HG02885 (cell line): Measurements from ENCODE around the gene U2AF1.
"Not testable (repeated sequence)": the region's sequence is repeated elsewhere in the genome, so short reads cannot be mapped to it uniquely, and the experiment has no call there.

Experiments used
- ATAC-seq: cut with Tn5 transposase; IDR thresholded peaks from one replicate; pipeline ENCODE4 v1.9.1; 2021; ENCODE audit warnings: mild to moderate bottlenecking; ENCODE audit not compliant: unreplicated experiment, poor library complexity

U2AF1 gene

GRCh38 chr21:43106965-43107793 is at the start of gene U2AF1:
Gene U2AF1 (minus strand): TSS chr21:43107570. CDS start chr21:43107494, 76 bp downstream.
- peak; percentile 75 for ATAC-seq

- ATAC-seq, result not testable (repeated sequence)
Measured at GRCh38 chr21:43153601-43154000, 46.2 kb upstream of the U2AF1 start.

GRCh38 chr21:43149344-43149743 is 42.0 kb upstream of the U2AF1 start:
- ATAC-seq, result not testable (repeated sequence)

GRCh38 chr21:43147999-43148398 is 40.6 kb upstream of the U2AF1 start:
- ATAC-seq, result not testable (repeated sequence)

- ATAC-seq, result not testable (repeated sequence)
Measured at GRCh38 chr21:43146637-43147036, 39.3 kb upstream of the U2AF1 start.

GRCh38 chr21:43141407-43141806 is 34.0 kb upstream of the U2AF1 start:
- not testable (repeated sequence) for ATAC-seq

GRCh38 chr21:43138944-43139343 is 31.6 kb upstream of the U2AF1 start:
- ATAC-seq, result not testable (repeated sequence)

- ATAC-seq, result not testable (repeated sequence)
Measured at GRCh38 chr21:43134520-43134919, 27.1 kb upstream of the U2AF1 start.

- not testable (repeated sequence) for ATAC-seq
Measured at GRCh38 chr21:43130094-43130493, 22.7 kb upstream of the U2AF1 start.

- ATAC-seq, result not testable (repeated sequence)
Measured at GRCh38 chr21:43115956-43116355, 8.6 kb upstream of the U2AF1 start.

GRCh38 chr21:43114483-43114882 is 7.1 kb upstream of the U2AF1 start:
- ATAC-seq, result not testable (repeated sequence)

- ATAC-seq, result peak; percentile 41
Measured at GRCh38 chr21:43109006-43109405, 1.6 kb upstream of the U2AF1 start.

GRCh38 chr21:43108177-43108576 is 807 bp upstream of the U2AF1 start:
- not testable (repeated sequence) for ATAC-seq

GRCh38 chr21:43107794-43108137 is 396 bp upstream of the U2AF1 start:
- not testable (repeated sequence) for ATAC-seq

GRCh38 chr21:43104642-43105041 is 2.7 kb downstream of the U2AF1 start:
- not testable (repeated sequence) for ATAC-seq

- not testable (repeated sequence) for ATAC-seq
Measured at GRCh38 chr21:43102281-43102680, 5.1 kb downstream of the U2AF1 start.

- ATAC-seq, result not testable (repeated sequence)
Measured at GRCh38 chr21:43101676-43102075, 5.7 kb downstream of the U2AF1 start.

GRCh38 chr21:43101000-43101399 is 6.4 kb downstream of the U2AF1 start:
- not testable (repeated sequence) for ATAC-seq

- ATAC-seq, result not testable (repeated sequence)
Measured at GRCh38 chr21:43091979-43092614, 15.3 kb downstream of the U2AF1 start.

GRCh38 chr21:43090947-43091346 is 16.4 kb downstream of the U2AF1 start:
- ATAC-seq, result not testable (repeated sequence)

- not testable (repeated sequence) for ATAC-seq
Measured at GRCh38 chr21:43089463-43089862, 17.9 kb downstream of the U2AF1 start.
